Kidney (tissue), 22 donors: Measurements from ENCODE around the gene ENO3. TPM values are rescaled to one million over a fixed set of nuclear protein-coding genes. Genes with fewer than 3 reads are reported as not detected.

Experiments
- DNase-seq, 5 donors: peaks; one replicate each; pipeline ENCODE4 v3.0.0-alpha.2; 2013 to 2020
- FAIRE-seq: peaks from 2 replicates; lab custom pipeline; 2012; peaks lifted over from hg19 to GRCh38; lab: Jason Lieb, UNC
- H3K27ac ChIP-seq, 2 donors: one replicate each; pipeline ENCODE4 v1.7.0; 2013; ENCODE audit warnings: low read depth in 2 of 2, low read length in 2 of 2, inconsistent platforms in 1 of 2
- H3K27me3 ChIP-seq: one replicate; pipeline ENCODE4 v1.7.1; 2013; ENCODE audit warnings: low read length, inconsistent platforms; ENCODE audit not compliant: control insufficient read depth, insufficient read depth
- H3K36me3 ChIP-seq, 3 donors: one replicate each; pipeline versions ENCODE4 v1.7.0 to v1.7.1; 2013; ENCODE audit warnings: low read length in 3 of 3, control low read depth in 1 of 3, inconsistent platforms in 1 of 3; ENCODE audit not compliant: insufficient read depth in 3 of 3, control insufficient read depth in 2 of 3
- H3K4me1 ChIP-seq, 3 donors: one replicate each; pipeline versions ENCODE4 v1.7.0 to v1.7.1; 2013; ENCODE audit warnings: low read length in 3 of 3, inconsistent platforms in 1 of 3, low read depth in 1 of 3; ENCODE audit not compliant: control insufficient read depth in 2 of 3, insufficient read depth in 2 of 3
- H3K4me3 ChIP-seq, 3 donors: one replicate each; pipeline versions ENCODE4 v1.7.0 to v1.8.1; 2013; ENCODE audit warnings: low read length in 3 of 3, control low read depth in 1 of 3, inconsistent platforms in 1 of 3
- H3K9ac ChIP-seq, 3 donors: one replicate each; pipeline versions ENCODE4 v1.7.0 to v1.7.1; 2013; ENCODE audit warnings: low read length in 3 of 3, control low read depth in 1 of 3, inconsistent platforms in 1 of 3
- H3K9me3 ChIP-seq, 3 donors: one replicate each; pipeline versions ENCODE4 v1.7.0 to v1.7.1; 2013; ENCODE audit warnings: low read length in 3 of 3, control low read depth in 1 of 3, inconsistent platforms in 1 of 3; ENCODE audit not compliant: control insufficient read depth in 2 of 3, insufficient read depth in 1 of 3
- CTCF ChIP-seq: IDR thresholded peaks from 3 replicates; pipeline ENCODE4 v1.5.1; 2012; ENCODE audit warnings: mild to moderate bottlenecking, moderate library complexity, borderline replicate concordance; ENCODE audit not compliant: insufficient read depth; ENCODE audit errors: extremely low read depth
- intact Hi-C: fragments of 100-400 bp; cut with DNase I; formaldehyde crosslinking; loops from one replicate; pipeline ENCODE4 v1.11.1; 2022
- long read RNA-seq, 10 donors: library from polyadenylated mRNA in 1 of 10; unstranded in 1 of 10; transcript quantifications; one replicate each; pipeline ENCODE4 v2.0.0 and lab custom pipeline, GENCODE V29; 2021 to 2026
- polyA plus RNA-seq: library from polyadenylated mRNA; stranded (reverse); fragments of 350-450 nt; fragmentation: Illumina TruSeq; extraction: RNeasy Lipid Tissue Mini Kit (QIAGEN cat#74804); gene quantifications from one replicate; pipeline ENCODE4 v1.2.3, GENCODE V29; 2014; ENCODE audit warnings: low read depth, low replicate concordance; ENCODE audit not compliant: insufficient read depth
- total RNA-seq: library from RNA; stranded (reverse); fragmentation: NEBNext Ultra II Directional; extraction: Animal tissue kit (Norgen Biotek cat#: 25700); gene quantifications from one replicate; pipeline ENCODE4 v1.2.1, GENCODE V29; 2021
- donor health status: control.
- donor health status: control.
- donor health status: control.
- donor health status: control.
- donor health status: control.
- donor health status: DM: yes; HTN: yes; CAD: no.
- donor health status: Normal renal cell carcinoma (clear cell type).

Gene ENO3
- total RNA-seq (6.9 TPM), polyA plus RNA-seq (17.8 TPM)
- long read RNA-seq, donor 1, transcript ENO3-216 (3 exons, 726 nt): major isoform, 6 of 1,810 reads
- long read RNA-seq, donor 1, partial matches to known transcripts: 503 of 1,810 reads
- long read RNA-seq, donor 1, other reads (novel, unspliced or antisense): 1,300 of 1,810 reads
- long read RNA-seq, donor 2, transcript ENO3-216 (3 exons, 726 nt): major isoform, 11 of 11 reads
- long read RNA-seq, donor 2, partial matches to known transcripts: 0 of 11 reads
- long read RNA-seq, donor 2, other reads (novel, unspliced or antisense): 0 of 11 reads
- long read RNA-seq, donor 3, transcript ENO3-216 (3 exons, 726 nt): major isoform, 5 of 7 reads
- long read RNA-seq, donor 3, partial matches to known transcripts: 0 of 7 reads
- long read RNA-seq, donor 3, other reads (novel, unspliced or antisense): 0 of 7 reads
- long read RNA-seq, donor 4, partial matches to known transcripts: 0 of 7 reads
- long read RNA-seq, donor 4, other reads (novel, unspliced or antisense): 0 of 7 reads
- long read RNA-seq, donor 5, partial matches to known transcripts: 0 of 1 reads
- long read RNA-seq, donor 5, other reads (novel, unspliced or antisense): 0 of 1 reads
- long read RNA-seq, donor 6, transcript ENO3-216 (3 exons, 726 nt): major isoform, 6 of 1,023 reads
- long read RNA-seq, donor 6, partial matches to known transcripts: 1,000 of 1,023 reads
- long read RNA-seq, donor 6, other reads (novel, unspliced or antisense): 17 of 1,023 reads
- long read RNA-seq, donor 7, partial matches to known transcripts: 0 of 2 reads
- long read RNA-seq, donor 7, other reads (novel, unspliced or antisense): 2 of 2 reads
- long read RNA-seq, donor 8, partial matches to known transcripts: 0 of 3 reads
- long read RNA-seq, donor 8, other reads (novel, unspliced or antisense): 0 of 3 reads
- long read RNA-seq, donor 9, partial matches to known transcripts: 0 of 2 reads
- long read RNA-seq, donor 9, other reads (novel, unspliced or antisense): 0 of 2 reads
- long read RNA-seq, donor 10, transcript ENO3-216 (3 exons, 726 nt): major isoform, 5 of 6 reads
- long read RNA-seq, donor 10, partial matches to known transcripts: 0 of 6 reads
- long read RNA-seq, donor 10, other reads (novel, unspliced or antisense): 0 of 6 reads

GRCh38 chr17:4950746-4951204, at the start of gene ENO3:
Gene ENO3 (plus strand): TSS chr17:4951119. CDS start chr17:4951830, 711 bp downstream.
- Histone ChIP-seq H3K4me1 (peaks cover 0 to 19% (median 14%) of the 10 kb centered on the region in 3 donors), H3K27me3 (no peaks in the 10 kb centered on the region)

GRCh38 chr17:4901648-4902344, 49.1 kb upstream of the ENO3 start:
- Histone ChIP-seq H3K4me3 (peak overlapping the region in 1 of 3 donors; percentile 35), H3K4me1 (peaks cover 0 to 20% (median 5%) of the 10 kb centered on the region in 3 donors), H3K9me3 (no peaks in the 10 kb centered on the region), H3K27ac (peak overlapping the region; percentile 24 to 43), H3K27me3 (peaks cover 2% of the 10 kb centered on the region), H3K36me3 (no peaks in the 10 kb centered on the region), H3K9ac (no peak overlapping the region)
- FAIRE-seq: no peak
- DNase-seq: peak in 2 of 5 donors; percentile 69 to 88
- intact Hi-C loops: no loop called here
- TF ChIP-seq CTCF: no peak

More at GRCh38 chr17:4950746-4951204, at the start of gene ENO3:
- DNase-seq (peak in 2 of 5 donors; percentile 51 to 81), FAIRE-seq (no peak)
- H3K4me3 ChIP-seq: peak within 1 kb of the TSS; percentile 18 to 64 (median 62)
- H3K9ac ChIP-seq: peak within 1 kb of the TSS in 2 of 3 donors; percentile 77 to 80
- no peak for TF ChIP-seq CTCF
- no peaks in the 10 kb centered on the region for H3K9me3 ChIP-seq
- intact Hi-C loops: no loop called here
- peak within 1 kb of the TSS; percentile 91 to 97 for H3K27ac ChIP-seq
- peaks cover 2 to 8% (median 4%) of the 10 kb centered on the region in 3 donors for H3K36me3 ChIP-seq

GRCh38 chr17:4902540-4902939, 48.4 kb upstream of the ENO3 start:
- peaks cover 2% of the 10 kb centered on the region for H3K27me3 ChIP-seq
- FAIRE-seq: no peak
- DNase-seq: no peak
- TF ChIP-seq CTCF: no peak
- no peak overlapping the region for H3K27ac ChIP-seq
- intact Hi-C loops: no loop called here
- no peak overlapping the region for H3K9ac ChIP-seq
- H3K9me3 ChIP-seq: no peaks in the 10 kb centered on the region
- H3K4me3 ChIP-seq: no peak overlapping the region
- no peaks in the 10 kb centered on the region for H3K36me3 ChIP-seq
- peaks cover 0 to 20% (median 5%) of the 10 kb centered on the region in 3 donors for H3K4me1 ChIP-seq
